T1000 (cell line): ENCODE measurements around the gene KIF26B.

Experiments
- DNase-seq: peaks from one replicate; lab custom pipeline; 2025; ENCODE audit warnings: mixed read lengths; lab: John Stamatoyannopoulos, UW

KIF26B gene

DNA sequence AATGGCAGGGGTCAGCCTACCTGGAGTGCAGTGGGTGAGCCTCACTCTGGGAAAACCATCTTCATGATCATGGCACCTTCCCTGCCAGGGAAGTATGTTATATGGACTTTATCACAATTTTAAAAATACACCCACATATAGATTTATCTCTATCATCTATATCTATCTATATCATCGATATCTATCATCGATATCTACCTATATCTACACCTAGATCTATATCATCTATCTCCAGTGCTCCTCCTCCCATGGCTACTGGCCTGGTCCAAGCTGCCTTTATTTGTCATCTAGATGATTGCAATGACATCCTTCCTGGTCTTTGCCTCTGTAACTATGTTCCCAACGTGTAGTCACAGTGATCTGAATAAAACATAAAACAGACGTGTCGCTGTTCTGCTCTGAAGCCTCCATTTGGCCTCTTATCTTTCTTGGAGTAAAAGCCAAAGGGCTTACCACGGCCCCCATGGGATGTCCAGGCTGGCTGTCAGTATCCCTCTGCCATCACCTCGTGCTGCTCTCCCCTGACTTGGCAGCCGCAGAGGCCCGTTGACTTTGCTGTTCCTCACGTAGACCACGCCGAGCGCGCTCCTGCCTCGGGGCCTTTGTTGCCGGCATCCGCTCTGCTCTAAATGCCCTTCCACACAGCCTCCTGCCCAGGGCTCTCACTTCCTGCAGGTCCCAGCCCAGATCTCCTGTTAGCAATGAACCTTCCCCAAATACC lies 20.6 kb upstream of the KIF26B start:
- DNase-seq = no peak

DNA sequence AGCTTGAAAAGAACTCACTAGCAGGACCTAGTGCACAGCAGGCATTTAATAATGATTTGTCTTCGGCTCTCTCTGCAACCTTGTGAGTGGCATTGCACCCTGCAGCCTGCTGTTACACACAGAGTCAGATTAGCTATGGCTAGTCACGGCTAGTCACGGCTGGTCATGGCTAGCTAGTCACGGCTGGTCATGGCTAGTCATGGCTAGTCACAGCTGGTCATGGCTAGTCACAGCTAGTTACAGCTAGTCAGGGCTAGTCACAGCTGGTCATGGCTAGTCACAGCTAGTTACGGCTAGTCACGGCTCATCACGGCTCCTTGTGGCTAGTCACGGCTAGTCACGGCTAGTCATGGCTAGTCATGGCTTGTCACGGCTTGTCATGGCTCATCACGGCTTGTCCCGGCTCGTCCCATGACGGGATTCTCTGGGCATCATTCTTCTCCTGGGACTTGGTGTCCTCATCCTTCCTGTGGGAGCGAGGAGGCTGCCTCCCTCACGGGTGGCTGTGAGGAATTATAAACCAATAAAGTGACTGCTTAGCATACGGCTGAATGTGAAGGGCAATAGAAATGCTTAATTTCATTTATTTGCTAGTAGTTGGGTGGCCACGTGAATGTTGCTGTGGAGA lies 12.5 kb upstream of the KIF26B start:
- DNase-seq = no peak

DNA sequence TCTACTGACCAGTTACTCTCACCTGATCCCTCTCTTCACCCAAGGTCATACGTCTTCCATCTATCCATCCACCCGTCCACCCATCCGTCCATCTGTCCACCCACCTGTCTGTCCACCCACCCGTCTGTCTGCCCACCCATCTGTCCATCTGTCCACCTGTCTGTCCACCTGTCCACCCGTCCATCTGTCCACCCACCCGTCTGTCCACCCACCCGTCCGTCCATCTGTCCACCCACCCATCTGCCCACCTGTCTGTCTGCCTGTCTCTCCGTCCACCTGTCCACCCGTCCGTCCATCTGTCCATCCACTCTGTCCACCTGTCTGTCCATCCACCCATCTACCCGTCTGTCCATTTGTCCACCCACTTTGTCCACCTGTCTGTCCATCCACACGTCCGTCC lies 11.8 kb upstream of the KIF26B start:
- no peak for DNase-seq

DNA sequence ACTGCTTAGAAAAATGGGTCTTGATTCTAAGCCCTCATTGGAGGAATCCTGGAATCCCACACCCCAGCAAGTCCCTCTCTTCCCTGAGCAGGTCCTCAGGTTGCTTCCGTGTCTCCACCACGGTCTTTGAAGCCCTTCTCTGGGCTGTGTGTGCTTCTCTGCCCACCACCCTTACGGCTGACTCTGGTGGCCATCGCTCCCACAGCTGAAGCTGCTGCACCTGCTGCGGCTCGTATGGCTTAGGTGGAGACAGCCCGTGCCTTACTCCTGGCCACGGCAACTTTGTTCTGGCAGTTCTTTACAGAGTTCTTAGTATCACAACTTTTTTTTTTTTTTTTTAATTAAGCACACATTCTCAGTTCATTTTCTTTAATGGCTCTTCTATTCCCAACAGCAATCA lies 10.9 kb upstream of the KIF26B start:
- DNase-seq = no peak

DNA sequence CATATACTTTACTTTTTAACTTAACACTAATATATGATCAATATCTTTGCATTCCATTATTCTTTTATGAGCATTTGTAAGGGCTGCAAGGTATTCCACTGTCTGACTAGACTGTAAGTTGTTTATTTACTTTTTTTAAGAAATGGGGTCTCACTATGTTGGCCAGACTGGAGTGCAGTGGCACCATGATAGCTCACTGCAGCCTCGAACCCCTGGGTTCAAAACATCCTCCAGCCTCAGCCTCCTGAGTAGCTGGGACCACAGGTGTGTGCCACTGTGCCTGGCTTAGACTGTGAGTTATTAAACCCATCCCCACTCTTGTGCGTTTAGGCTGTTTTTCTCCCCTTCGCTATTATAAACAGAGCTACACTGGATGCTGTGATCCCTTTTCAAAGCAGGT lies 6.7 kb upstream of the KIF26B start:
- no peak for DNase-seq

DNA sequence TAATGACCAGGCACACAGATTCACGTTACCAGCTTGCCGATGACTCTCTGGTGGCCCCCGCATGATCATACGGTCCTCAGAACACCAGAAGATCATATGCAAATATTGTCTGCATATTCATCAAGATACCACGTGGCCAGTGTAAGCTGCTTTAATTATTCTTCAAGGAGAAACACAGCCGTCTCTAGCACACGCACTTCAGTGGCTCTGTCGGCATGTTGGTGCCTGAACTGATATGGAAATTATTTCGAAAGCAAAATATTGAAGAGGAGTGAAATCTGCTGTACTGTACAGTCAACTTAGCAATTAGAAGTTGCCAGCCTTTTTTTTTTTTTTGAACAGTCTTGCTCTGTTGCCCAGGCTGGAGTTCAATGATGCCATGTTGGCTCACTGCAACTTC lies 5.9 kb upstream of the KIF26B start:
- DNase-seq = no peak

DNA sequence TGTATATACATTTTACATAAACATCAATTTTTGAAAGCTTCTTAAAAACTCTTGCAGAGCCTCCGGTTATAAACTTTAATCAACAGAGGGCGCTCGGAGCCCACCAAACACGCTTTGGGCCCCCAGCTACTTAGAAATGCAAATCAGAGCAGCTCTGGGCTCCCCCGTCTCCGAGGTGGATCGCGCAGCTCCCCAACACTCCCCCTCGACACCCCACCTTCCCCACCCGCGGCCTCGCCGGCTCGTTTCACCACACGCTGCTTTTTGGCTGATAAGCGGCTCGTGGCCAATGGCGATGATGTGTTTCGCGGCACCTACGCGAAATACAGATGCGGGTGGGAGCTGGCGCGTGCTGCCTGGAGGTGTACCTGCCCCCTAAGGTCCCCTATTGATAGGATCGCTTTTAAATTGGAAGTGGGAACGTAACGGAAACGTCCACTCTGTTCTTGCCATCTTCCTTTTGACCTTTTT lies 1.7 kb upstream of the KIF26B start:
- peak; percentile 63 for DNase-seq

DNA sequence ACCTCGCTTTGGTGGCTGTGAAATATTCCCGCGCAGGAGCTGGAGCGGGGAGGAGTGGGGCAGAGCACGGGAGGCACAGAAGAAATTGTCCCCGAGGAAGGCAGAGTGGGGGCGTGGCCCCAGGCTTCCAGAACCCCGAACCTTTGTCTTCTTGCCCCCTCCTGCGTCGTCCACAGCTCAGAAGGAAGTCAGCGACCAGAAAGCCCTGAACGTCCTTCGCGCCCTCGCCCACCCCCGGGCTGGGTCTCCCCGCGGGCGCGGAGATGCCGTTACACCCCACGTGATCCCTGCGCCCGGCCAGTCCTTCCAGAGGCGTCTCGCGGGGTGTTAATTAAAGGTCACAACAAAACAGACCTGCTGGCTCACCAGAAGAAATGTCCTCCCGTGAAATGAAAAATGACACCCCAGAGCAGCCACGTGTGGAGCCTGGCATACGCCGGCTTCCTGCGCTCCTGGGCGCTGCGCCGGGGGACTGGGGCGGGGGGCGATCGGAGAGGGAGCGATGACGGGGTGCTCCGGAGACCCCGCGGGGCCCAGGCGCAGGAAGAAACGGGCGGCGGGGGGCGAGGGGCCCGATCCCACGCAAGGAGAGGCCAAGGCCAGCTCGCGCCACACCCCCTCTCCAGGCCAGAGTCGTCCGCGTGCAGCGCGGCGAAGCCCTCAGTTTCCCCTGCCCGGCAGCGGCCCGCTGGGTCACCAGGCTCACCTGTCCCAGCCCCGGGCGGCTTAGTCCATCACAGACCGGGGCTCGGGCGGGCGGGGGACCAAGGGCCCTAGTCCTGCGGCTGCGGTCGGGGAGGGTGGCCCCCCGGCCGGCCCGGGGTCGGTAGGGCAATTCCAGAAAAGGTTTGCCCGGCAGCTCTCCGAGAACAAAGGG lies 995 bp upstream of the KIF26B start:
- DNase-seq = peak; percentile 24

DNA sequence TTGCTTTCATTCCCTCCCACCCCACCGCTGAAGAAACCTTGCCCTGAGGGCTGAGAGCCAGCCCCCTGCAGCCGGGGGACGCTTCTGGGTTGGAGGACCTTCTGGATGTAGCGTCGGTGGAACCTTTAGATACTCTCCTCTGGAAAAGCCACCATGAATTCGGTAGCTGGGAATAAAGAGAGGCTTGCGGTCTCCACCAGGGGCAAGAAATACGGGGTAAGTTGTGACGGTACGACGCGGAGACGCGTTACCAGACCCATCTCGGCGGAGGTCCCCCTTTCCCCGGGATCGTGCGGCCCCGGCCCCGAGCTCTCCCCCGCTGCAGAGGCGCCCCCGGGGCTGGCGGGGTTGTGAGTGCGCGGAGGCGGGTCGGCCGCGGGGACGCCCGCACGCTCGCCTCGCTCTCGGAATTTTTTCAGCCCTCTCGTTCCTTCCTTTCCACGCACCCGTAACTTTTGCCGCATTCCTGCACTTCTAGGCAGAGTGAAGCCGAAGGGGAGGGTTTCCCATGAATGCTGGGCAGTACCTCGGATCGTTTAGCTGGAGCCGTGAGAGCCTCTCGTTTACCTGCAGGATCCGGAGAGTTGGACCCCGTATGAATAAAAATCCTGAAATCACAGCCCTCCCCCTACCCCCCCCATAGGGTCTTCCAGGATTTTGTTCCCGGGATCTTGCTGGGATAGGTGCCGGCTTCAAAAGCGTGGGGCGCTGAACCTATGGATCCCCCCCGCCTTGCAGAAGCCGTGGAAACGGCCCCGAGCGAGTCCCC lies 671 bp downstream of the KIF26B start:
- no peak for DNase-seq

DNA sequence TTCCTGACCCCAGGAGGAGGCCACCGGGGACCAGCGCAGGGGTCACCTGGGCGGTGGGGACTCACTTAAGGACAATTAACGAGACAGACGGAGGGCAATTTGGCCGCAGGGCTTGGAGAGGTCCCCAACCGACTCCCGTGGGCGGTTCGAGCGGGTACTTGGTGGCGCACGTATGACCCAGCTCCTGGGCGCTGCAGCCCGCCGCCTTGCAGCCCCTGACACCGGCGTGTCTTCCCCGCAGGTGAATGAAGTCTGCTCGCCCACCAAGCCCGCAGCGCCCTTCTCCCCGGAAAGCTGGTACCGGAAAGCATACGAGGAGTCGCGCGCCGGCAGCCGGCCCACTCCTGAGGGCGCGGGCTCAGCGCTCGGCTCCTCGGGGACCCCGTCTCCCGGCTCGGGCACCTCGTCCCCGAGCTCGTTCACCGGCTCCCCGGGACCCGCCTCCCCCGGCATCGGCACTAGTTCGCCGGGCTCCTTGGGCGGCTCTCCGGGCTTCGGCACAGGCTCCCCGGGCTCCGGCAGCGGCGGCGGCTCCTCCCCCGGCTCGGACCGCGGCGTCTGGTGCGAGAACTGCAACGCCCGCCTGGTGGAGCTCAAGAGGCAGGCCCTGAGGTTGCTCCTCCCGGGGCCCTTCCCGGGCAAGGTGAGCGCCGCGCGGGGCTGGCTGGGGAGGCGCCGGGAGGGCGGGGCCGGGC lies 1.4 kb downstream of the KIF26B start:
- DNase-seq = peak; percentile 74

DNA sequence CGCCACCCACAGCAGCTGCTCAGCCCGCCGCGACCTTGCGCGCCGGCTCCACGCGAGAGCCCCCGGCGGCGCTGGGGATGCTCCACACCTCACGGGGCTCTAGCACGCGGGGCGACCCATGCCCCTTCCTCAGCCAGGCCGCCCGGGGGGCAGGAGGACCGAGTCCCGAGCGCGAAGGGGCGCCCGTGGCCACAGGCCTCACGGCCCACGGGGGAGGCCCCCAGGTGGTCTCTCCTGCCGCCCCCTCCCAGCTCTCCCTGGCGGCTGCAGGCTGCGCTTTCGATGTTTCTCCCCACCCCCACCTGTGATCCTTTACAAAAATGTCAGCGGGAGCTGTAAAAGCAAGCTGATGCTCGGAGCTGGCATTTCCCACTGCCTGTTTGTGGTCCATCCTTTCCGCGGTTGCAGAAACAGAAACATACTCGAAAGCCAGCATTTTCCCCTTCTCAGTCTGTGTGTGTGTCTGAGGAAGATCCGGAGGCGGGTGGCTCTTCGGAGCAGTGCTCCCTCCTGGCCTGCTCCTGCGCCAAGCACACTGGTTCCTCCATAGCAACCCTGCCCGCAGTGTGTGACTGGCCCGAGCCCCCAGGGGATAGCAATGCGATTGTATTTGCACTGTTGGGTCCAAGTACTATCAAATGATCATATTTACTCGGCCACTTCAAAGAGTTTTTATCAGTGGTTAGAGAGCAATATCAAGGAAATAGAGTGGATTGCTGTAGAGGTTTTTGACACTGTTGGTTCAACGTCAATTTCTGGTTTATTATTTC lies 2.1 kb downstream of the KIF26B start:
- peak; percentile 12 for DNase-seq

DNA sequence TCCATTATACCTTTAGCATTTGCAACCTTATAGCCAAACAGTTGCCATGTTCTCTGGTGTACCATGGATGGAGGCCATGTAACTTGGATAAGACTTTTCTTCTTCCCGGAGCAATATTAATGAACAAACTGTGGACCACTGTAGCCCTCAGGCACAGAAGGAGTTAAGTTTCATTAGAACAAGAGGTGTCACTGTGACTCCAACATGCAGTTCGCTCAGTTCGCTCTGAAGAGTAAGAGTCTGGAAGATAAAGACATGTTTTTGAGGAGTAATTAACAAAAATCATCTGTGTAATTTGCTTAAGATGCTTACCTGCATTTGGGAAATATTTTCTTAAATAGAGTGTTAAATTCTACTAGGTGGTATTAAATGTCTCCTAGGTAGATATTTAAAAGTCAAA lies 4.1 kb downstream of the KIF26B start:
- DNase-seq = no peak

DNA sequence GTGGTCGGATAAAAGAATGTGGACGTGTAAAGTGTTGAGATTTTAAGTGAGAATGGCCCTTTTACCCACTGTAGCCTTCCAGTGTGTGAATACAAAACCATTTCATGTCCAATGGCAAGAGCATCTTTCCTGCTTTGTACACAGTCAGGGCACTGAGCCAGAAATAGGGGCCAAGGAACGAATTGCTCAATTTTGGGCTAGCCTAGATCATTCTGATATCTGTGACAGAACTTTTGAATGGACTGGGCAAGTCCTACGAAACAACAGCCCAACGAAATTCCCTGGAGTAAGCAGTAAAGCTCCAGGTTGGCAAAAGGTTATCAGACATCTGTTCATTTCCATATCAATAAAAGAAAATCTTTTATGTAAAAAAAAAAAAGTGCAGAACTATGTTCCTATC lies 5.5 kb downstream of the KIF26B start:
- no peak for DNase-seq

DNA sequence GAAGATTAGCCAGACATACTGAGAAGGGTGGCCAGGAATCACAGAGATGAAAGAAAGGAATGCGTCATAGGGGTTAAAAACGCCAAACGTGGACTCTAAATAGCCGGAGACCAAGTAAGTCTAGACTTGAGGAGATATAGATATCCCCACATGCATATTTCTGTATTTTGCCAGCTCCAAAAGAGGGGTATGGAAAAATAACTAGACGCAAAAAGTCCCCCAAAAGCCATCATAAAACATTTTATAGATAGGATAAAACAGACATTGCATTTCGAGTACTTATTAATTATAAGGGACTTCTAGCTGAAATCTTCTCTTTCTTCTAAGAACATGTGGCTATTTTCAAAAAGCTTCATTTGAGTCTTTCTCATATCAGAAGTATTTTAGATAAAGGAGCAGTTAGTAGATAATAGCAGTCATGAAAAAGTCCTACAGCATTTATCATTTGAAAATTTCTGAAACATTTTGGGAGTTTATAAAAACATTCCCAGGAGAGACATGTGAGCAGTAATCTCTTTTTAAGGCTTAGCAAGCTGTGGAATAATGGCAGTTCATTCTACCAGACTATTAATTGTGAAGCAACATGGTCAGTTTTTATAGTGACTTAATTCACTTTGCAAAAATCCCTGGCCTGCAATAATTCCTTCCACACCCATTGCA lies 6.1 kb downstream of the KIF26B start:
- DNase-seq = no peak

DNA sequence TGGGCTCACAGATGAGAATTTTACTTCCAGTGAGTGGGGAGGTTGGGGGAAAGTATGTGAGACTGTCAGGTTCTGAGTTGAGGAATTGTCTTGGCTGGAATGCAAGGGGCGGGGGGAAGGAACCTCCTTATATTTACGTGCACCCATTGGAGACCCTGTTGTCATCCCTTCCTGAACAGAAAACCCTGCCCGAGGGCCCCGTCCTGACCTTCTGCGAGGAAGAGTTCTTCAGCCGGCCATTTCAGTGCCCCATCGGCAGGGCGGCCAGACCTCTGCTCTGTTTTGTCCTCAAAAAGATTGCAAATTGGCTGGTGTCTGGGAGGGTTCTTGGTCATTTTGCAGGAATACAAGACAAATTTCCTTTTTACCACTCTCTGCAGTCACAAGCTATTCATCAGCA lies 7.1 kb downstream of the KIF26B start:
- DNase-seq = no peak

DNA sequence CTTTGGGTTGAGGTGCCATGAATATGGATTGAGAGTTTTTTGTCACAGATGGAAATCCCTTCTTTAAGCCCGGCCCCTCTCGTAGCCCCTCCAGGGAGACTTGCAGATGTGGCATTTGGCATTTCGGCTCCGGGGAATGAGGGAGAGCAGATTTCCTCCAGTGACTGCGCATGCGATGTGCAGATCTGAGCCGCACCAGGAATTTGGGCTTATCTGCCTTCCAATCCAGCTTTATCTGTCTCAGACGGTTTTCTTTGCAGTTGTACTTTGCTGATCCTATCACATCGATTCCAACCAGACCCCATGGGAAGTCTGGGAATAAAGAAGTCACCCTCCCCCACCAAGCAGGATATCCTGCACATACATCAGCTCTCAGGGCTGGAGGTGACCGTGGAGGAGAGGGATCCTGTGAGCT lies 11.7 kb downstream of the KIF26B start:
- DNase-seq = no peak

DNA sequence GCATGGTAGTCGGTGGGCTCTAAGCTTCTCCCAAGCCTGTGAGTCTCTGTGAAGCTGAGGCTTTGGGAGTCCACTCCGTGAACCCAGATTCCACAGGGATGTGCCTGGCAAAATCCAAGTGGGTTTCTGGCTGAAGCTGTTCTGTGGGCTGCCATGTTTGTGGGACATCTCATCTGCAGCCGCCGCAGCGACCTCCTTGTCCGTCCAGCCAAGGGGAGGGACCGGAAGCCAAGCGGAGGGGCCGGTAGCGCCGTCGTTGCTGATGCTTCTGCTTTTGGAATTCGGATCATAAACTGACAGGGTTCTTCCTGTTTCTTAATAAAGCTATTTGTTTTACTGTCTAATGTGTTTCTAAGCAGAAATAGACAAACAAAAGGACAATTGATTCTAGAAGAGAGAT lies 13.3 kb downstream of the KIF26B start:
- DNase-seq = no peak

DNA sequence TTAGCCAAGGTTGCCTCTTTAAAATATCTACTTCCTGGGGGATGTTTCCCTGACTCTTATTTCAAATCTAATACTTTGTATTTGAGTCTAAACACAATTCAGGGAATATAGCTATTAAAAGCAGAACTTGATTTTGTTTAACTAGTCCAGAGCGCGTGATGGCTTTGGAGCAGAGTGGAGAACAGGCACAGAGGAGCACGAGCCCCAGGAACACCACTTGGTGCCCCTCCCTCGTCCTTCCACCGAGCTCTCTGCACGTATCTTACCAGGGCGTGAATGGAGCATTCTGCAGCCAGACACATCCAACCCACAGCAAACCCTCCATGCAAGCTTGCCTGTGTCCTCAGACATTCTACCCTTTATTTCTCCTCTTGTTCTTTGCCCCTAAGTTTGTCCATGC lies 14.1 kb downstream of the KIF26B start:
- no peak for DNase-seq

DNA sequence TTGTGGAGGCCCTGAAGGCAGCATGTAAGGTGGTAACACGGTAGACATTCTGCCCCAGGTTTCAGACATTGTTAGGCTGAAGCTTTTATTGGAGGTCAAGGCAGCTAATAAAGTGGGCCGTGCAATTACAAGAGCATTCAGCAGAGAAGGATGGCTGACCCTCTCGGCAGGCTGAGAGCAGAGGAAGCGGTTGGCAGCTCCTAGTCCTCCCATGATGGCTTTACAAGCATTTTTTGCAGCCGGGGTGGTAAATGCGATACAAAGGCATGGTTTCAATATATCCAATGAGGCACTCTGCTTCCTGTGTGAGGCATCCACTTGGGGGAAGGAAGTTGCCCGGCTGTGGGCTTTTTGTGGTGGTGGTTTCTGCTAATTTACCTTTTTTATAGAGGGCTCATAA lies 14.6 kb downstream of the KIF26B start:
- no peak for DNase-seq

DNA sequence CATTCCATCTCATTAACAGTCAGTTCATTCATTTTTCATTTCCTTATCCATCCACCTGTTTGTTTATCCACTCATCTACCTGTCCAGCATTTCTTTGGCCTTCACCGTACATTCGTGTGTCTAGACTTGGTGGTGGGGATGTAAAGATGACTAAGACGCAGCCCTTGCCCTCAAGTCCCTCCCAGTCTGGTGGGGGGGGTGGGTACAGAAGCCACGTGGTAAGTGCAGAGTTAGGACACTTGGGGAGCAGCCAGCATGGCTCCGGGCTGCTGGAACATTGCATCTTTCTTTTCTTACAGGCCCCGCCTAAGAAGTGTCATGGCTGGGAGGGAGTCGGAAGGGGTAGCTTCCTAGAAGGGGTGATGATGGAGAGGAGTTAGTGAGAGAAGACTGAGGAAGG lies 17.2 kb downstream of the KIF26B start:
- DNase-seq = no peak
